ENCODE measurements around the gene VAMP1. TPM values are rescaled to one million over a fixed set of nuclear protein-coding genes. Genes with fewer than 3 reads are reported as not detected.

Gene VAMP1, protein sequence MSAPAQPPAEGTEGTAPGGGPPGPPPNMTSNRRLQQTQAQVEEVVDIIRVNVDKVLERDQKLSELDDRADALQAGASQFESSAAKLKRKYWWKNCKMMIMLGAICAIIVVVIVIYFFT
- total RNA-seq (2011; cell fraction: chromatin; rRNA removed; ENCODE audit: low replicate concordance) = 13.0 and 25.0 TPM in 2 replicates
- total RNA-seq (2011; cell fraction: nucleolus; rRNA removed) = 12.3 and 12.6 TPM in 2 replicates
- 13.8 and 23.0 TPM in 2 replicates for total RNA-seq (2011; cell fraction: nucleoplasm; rRNA removed)
- total RNA-seq (2014; rRNA removed) (3.1 and 10.2 TPM in 2 replicates), total RNA-seq (2014; rRNA removed; fragmentation: Illumina TruSeq; extraction: Trizol) (2.2 and 2.6 TPM in 2 replicates), total RNA-seq (2015; rRNA removed; fragmentation: Illumina TruSeq; extraction: Trizol) (2.4 and 2.7 TPM in 2 replicates), total RNA-seq (2021) (4.2 and 5.3 TPM in 2 replicates), polyA plus RNA-seq (2011; rRNA removed) (8.0 and 8.9 TPM in 2 replicates), polyA plus RNA-seq (2014; fragmentation: Illumina TruSeq; extraction: Trizol) (5.1 and 5.8 TPM in 2 replicates), polyA plus RNA-seq (2014; fragmentation: Nextera tagmentation; extraction: Ambion mirVana) (1 to 10 TPM in 1 of 2 experiments, under 1 TPM in 1; 0.76 to 1.1 TPM), polyA plus RNA-seq (2014; rRNA removed) (11.9 and 13.2 TPM in 2 replicates), polyA minus RNA-seq (2011; rRNA and poly(A)+ RNA removed) (5.7 and 6.1 TPM in 2 replicates), Bru-seq, nascent RNA (percentile 77 among the genes with signal in this experiment), BruChase-seq, experiment 1, labeled RNA remaining after a 2-hour chase (percentile 65 among the genes with signal in this experiment), BruChase-seq, experiment 2, labeled RNA remaining after a 6-hour chase (percentile 66 among the genes with signal in this experiment)
- polyA plus RNA-seq (2011; cell fraction: cytosol; rRNA removed) = 6.6 and 8.8 TPM in 2 replicates
- 48.7 and 90.0 TPM in 2 replicates for polyA plus RNA-seq (2011; cell fraction: nucleus; rRNA removed)
- 5.2 and 9.0 TPM in 2 replicates for polyA plus RNA-seq (2012)
- 3.9 and 5.2 TPM in 2 replicates for polyA minus RNA-seq (2011; cell fraction: cytosol; rRNA and poly(A)+ RNA removed)
- polyA minus RNA-seq (2011; cell fraction: nucleus; rRNA and poly(A)+ RNA removed) = 6.1 and 6.6 TPM in 2 replicates
- long read RNA-seq, experiment 1, partial matches to known transcripts = 0 of 3 reads
- long read RNA-seq, experiment 1, other reads (novel, unspliced or antisense) = 2 of 3 reads
- long read RNA-seq, experiment 2, partial matches to known transcripts = 0 of 4 reads
- long read RNA-seq, experiment 2, other reads (novel, unspliced or antisense) = 1 of 4 reads
- long read RNA-seq, experiment 3, partial matches to known transcripts = 0 of 1 reads
- long read RNA-seq, experiment 3, other reads (novel, unspliced or antisense) = 0 of 1 reads

DNA sequence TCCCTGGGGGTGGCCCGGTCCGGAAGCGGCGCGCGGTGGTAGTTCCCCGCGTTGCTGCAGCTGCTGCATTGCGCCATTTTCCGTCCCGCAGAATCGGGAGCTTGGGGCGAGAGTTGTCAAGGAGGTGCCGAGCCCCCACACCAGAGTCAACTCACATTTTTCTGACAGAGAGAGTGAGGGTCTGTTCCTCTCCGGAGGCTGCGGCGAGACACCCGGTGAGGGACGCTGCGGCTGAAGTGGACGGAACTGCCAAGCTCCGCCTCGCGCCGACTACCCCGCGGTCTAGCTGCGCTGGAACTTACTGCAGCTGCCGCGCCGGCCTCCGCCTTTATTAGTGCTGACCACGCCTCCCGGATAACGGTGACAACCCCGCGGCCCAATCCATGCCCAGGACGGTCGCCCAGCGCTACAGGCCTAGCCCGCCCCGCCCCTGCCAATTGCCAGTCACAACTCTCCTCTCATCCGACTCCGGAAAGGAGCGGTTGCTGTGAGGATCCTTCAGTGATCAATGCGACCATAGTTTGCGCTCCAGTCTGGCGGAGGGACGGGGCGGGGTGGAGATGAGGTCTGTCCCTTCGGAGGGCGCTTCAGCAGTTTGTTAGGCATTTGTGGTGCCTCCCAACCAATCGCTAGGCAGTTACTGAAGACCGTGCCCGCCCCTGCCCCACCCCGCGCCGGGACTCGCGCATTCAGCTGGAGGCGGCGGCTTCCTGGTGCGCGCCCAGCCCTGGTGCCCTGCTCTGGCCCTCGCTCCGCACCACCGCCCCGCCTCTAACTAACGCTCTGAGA, at the start of gene VAMP1:
Gene VAMP1, minus strand, starts transcription at position 303 of the 789 bp plus-strand sequence. Its CDS starts 146 bp downstream, at position 157.
- ATAC-seq (peak; percentile 99), DNase-seq (ENCODE audit: extremely low read depth in 1 of 4, low spot score in 3 of 4) (peak; percentile 84 to 94 (median 90)), FAIRE-seq (peak; percentile 95)
- ChIA-PET CTCF (ENCODE audit: low intra/inter-chr PET ratio) (no interaction called here), POLR2A (interaction anchor here (0.7 to 2.3 kb wide), 22 partner anchors 9 to 473 kb away, joined by 3 to 12 read pairs (median 4); partner anchors contain the start of genes C12orf57, GAPDH, MRPL51 and RNU7-1)
- in situ Hi-C loops (cut with MboI) = loop anchor here (25.0 kb wide), 1 partner anchor 408 kb away; no protein-coding TSS in a partner anchor
- H3K9me3 ChIP-seq (replicated peaks; ENCODE audit: control insufficient read depth, insufficient read depth, low read depth, low read length) = no peaks in the 10 kb centered on the region
- peak within 1 kb of the TSS; percentile 69 for H3K4me3 ChIP-seq
- peak within 1 kb of the TSS; percentile 84 for H3K4me2 ChIP-seq (ENCODE audit: insufficient read depth, low read length)
- BruUV-seq (replicated peaks) = no TSS peak
- intact Hi-C loops (cut with micrococcal nuclease) = loop anchor here (5.0 kb wide), 1 partner anchor 133 kb away; no protein-coding TSS in a partner anchor
- peaks cover 3% of the 10 kb centered on the region; the same call in 1 of the 3 replicates for H3K36me3 ChIP-seq (ENCODE audit: control insufficient read depth, insufficient read depth, low read length)
- H3K9me1 ChIP-seq (ENCODE audit: control insufficient read depth, insufficient read depth, low read length) = no peaks in the 10 kb centered on the region
- no peaks in the 10 kb centered on the region; the same call in 2 of the 3 replicates for H3K79me2 ChIP-seq (ENCODE audit: control insufficient read depth, insufficient read depth, low read length)
- H3K27ac ChIP-seq (ENCODE audit: extremely low read depth, low read depth, low read length) = peak within 1 kb of the TSS; percentile 63
- H3K27me3 ChIP-seq (ENCODE audit: control insufficient read depth in 2 of 2, insufficient read depth in 2 of 2, low read length in 2 of 2) = no peaks in the 10 kb centered on the region
- peak within 1 kb of the TSS; percentile 52 to 92 for H3K9ac ChIP-seq (ENCODE audit: insufficient read depth in 1 of 2, low read depth in 2 of 2, low read length in 2 of 2)
- H2AFZ ChIP-seq (ENCODE audit: low read depth, low read length) = peak within 1 kb of the TSS; percentile 86
- under 1% methylated on average over 36 of the region's 69 CpGs for WGBS (ENCODE audit: insufficient coverage, low coverage, missing lambda C conversion rate)
- no peaks in the 10 kb centered on the region for H4K20me1 ChIP-seq (replicated peaks; ENCODE audit: control insufficient read depth, insufficient read depth, low read length)
- H3K4me1 ChIP-seq (replicated peaks in 1 of 2; ENCODE audit: control insufficient read depth in 2 of 2, insufficient read depth in 2 of 2, low read length in 2 of 2) = peaks cover 14 to 19% of the 10 kb centered on the region in 2 experiments; a peak in 4 of 5 replicates
- TF ChIP-seq ZNF282 (CRISPR knock-in tag; IDR thresholded peaks at IDR 0.05) (peak; percentile 89; the same call in 1 of the 2 replicates), RBBP5 (IDR thresholded peaks at IDR 0.05; ENCODE audit: borderline replicate concordance, insufficient read depth, low read length, poor library complexity, severe bottlenecking) (peak; percentile 64), FIP1L1 (IDR thresholded peaks at IDR 0.05; ENCODE audit: low read depth, low read length, poor library complexity, severe bottlenecking) (peak; percentile 75), TCFL5 (CRISPR knock-in tag; conservative IDR thresholded peaks at IDR 0.05) (no peak), TBL1XR1 (IDR thresholded peaks at IDR 0.05; ENCODE audit: low read length in 2 of 2) (no peak), ZC3H11A (IDR thresholded peaks at IDR 0.05; ENCODE audit: low read depth, low read length) (no peak), CBX3 (IDR thresholded peaks at IDR 0.05; ENCODE audit: borderline replicate concordance in 1 of 2, low read length in 2 of 2) (no peak), KDM1A (IDR thresholded peaks at IDR 0.05) (no peak), ZNF830 (CRISPR knock-in tag; IDR thresholded peaks at IDR 0.05) (no peak), MEF2D (tag; conservative IDR thresholded peaks at IDR 0.05; ENCODE audit: low read depth) (no peak), NRF1 (conservative IDR thresholded peaks at IDR 0.05 in 1 of 2, IDR thresholded peaks at IDR 0.05 in 1 of 2) (peak; percentile 87 to 88), MAZ (CRISPR knock-in tag; conservative IDR thresholded peaks at IDR 0.05 in 1 of 2, IDR thresholded peaks at IDR 0.05 in 1 of 2) (peak in 1 of 2 experiments; percentile 20; a peak in 2 of 4 replicates), SIN3A (IDR thresholded peaks at IDR 0.05; ENCODE audit: borderline replicate concordance in 2 of 2, control insufficient read depth in 1 of 2, low read depth in 2 of 2, low read length in 2 of 2) (peak in 1 of 2 experiments; percentile 42; a peak in 1 of 4 replicates)
